ENCODE data around the gene GPC5.

The GPC5 gene

DNA sequence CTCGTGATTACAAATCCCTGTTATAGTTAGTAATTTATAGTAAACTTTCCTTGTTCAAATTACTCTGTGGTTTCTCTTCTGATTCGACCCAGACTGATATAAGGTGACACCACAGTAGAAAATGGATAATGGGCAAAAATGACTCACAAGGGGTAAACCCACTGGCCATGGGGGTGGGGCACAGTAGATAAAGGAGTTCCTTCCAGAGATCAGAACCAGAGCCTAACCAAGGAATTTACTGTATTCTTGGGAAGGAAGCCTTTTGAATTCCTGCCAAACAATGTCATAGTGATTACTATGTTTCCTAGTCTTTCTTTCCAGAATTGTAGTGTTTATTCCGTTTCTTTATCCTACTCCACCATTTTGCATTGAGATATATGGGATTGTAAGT lies 29.0 kb upstream of the GPC5 start:
- TF ChIP-seq, protein P1, sequence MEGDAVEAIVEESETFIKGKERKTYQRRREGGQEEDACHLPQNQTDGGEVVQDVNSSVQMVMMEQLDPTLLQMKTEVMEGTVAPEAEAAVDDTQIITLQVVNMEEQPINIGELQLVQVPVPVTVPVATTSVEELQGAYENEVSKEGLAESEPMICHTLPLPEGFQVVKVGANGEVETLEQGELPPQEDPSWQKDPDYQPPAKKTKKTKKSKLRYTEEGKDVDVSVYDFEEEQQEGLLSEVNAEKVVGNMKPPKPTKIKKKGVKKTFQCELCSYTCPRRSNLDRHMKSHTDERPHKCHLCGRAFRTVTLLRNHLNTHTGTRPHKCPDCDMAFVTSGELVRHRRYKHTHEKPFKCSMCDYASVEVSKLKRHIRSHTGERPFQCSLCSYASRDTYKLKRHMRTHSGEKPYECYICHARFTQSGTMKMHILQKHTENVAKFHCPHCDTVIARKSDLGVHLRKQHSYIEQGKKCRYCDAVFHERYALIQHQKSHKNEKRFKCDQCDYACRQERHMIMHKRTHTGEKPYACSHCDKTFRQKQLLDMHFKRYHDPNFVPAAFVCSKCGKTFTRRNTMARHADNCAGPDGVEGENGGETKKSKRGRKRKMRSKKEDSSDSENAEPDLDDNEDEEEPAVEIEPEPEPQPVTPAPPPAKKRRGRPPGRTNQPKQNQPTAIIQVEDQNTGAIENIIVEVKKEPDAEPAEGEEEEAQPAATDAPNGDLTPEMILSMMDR (IDR thresholded peaks at IDR 0.05; ENCODE audit: low read depth, low read length), result no peak
- H3K4me3 ChIP-seq (replicated peaks in 1 of 2; ENCODE audit: low read depth in 2 of 2, low read length in 2 of 2), result no peak overlapping the region
- DNase-seq (ENCODE audit: low read depth in 2 of 2), result peak; percentile 17 to 75

DNA sequence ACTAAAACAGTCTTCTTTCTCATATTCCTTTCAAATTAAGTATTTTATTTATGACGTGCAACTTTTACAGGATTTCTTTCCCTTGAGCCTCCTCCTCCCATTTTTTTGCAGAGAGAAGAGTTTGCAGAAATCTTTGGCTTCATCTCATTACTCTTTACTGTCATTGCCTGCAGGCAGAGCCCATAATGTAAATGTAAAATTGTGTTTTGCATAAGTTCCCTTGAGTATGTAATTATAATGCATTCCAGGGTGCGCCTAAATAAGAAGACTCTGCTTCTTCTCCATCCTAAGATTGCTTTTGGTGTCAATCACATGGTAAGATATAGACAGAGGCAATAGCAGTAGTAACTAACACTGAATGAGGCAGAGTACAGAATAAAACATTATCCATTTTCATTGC lies 27.9 kb upstream of the GPC5 start:
- TF ChIP-seq, protein P1 (IDR thresholded peaks at IDR 0.05; ENCODE audit: low read depth, low read length), result no peak
- DNase-seq (ENCODE audit: low read depth in 2 of 2), result no peak
- no peak overlapping the region for H3K4me3 ChIP-seq (replicated peaks in 1 of 2; ENCODE audit: low read depth in 2 of 2, low read length in 2 of 2)

DNA sequence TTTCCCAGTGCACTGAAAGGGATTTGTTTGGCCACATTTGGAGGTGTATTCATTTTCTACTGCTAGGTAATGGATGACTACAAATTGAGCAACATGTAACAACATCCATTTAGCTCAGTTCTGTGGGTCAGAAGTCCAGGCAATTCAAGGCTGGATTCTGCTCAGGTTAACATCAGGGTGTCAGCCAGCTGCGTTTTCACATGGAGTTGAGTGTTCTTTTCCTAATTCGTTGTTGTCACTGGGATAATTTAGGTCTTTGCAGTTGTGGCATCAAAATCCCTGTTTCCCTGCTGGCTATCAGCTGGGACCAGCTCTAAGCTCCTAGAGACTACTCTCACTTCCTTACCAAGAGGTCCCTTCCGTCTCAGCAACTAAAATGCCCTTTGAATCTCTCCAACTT lies 25.5 kb upstream of the GPC5 start:
- TF ChIP-seq, protein P1 (IDR thresholded peaks at IDR 0.05; ENCODE audit: low read depth, low read length), result no peak
- DNase-seq (ENCODE audit: low read depth in 2 of 2), result no peak

DNA sequence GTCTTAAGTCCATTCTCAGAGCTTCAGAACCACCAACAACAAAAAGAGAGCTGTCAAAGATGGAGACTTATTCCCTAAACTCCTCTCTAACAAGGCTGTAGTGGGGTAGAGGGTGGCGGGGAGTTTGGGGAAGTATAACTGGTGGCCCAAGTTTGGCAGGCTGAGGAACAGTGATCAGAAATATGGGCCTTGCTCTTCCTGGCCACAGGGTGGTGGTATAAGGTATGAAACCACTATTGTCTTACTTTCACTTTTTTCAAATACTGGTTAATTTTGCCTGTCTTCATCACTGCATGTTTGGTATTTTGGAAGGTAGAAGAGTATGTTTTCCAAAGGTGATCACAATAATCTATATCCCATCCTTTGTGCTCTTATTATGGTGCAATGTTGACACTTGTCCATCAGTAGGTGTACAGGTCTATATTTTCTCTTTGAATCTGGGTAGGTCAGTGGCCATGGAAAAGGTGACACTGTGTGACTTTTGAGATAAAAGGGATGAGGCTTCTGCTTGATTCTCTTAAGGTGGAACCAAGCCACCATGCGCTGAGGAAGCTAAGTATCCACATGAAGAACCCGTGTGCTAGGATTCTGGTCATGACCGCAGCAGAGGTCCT lies 23.2 kb upstream of the GPC5 start:
- DNase-seq (ENCODE audit: low read depth in 2 of 2), result peak; percentile 26 to 37
- TF ChIP-seq, protein P1 (IDR thresholded peaks at IDR 0.05; ENCODE audit: low read depth, low read length), result peak; percentile 59

More for the DNA sequence above, 25.5 kb upstream of the GPC5 start:
- no peak overlapping the region for H3K4me3 ChIP-seq (replicated peaks in 1 of 2; ENCODE audit: low read depth in 2 of 2, low read length in 2 of 2)

DNA sequence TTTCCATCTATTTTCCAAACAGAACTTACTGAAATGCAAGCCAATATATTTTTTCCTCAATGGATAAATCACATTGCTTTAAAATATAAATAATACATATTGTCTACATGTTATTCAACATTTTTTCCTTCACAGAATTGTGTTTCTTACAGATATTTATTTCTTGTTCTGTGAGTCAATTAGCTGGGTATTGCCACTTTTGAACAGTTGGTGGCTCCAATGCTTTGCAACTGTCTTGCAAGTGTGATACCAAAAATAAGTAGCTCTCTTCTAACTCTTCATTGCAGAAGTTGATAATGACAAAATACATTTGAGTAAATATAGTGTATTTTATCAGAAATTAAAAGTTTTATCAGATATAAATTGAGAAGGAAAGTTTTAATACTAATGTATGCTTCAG lies 17.1 kb upstream of the GPC5 start:
- TF ChIP-seq, protein P1 (IDR thresholded peaks at IDR 0.05; ENCODE audit: low read depth, low read length), result peak; percentile 25
- peak; percentile 32 to 51 for DNase-seq (ENCODE audit: low read depth in 2 of 2)
- no peak overlapping the region for H3K4me3 ChIP-seq (replicated peaks in 1 of 2; ENCODE audit: low read depth in 2 of 2, low read length in 2 of 2)

More for the DNA sequence above, 23.2 kb upstream of the GPC5 start:
- H3K4me3 ChIP-seq (replicated peaks in 1 of 2; ENCODE audit: low read depth in 2 of 2, low read length in 2 of 2), result no peak overlapping the region

DNA sequence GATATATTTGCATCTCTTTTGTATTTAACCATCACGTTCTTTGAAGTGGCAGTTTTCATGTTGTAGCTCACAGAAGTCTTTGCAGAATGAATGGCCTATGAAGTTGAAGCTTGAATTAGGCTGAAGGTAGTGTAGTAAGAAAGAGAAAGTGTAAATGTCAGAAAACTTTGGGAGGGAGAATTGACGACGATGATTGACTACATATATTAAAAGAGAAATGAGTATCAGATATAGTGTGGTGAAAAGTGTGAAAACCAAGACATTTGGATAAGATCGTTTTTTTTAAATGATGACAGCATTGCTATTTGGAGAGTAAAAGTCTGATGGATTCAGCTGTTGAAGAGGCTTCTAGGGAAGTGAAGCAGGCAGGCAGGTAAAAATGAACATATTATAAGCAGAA lies 14.6 kb upstream of the GPC5 start:
- TF ChIP-seq, protein P1 (IDR thresholded peaks at IDR 0.05; ENCODE audit: low read depth, low read length), result no peak
- no peak for DNase-seq (ENCODE audit: low read depth in 2 of 2)

DNA sequence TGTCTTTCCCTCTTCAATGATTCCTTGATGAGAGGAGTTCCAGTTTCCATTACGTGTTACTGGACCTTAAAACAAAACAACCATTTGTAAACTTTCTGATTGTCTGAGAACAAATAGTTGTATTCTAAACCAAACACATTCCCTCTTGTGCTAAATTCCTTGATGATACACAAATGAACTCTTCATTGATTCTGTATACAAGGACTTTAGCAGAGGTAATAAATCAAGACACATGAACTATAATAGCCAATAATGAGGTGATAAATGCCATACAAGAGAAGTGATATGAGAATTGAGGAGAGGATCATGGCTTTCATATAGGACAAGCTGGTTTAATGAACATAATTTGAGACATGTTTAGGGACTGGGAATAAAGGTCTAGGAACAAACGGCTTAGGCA lies 13.5 kb upstream of the GPC5 start:
- H3K4me3 ChIP-seq (replicated peaks in 1 of 2; ENCODE audit: low read depth in 2 of 2, low read length in 2 of 2), result no peak overlapping the region
- TF ChIP-seq, protein P1 (IDR thresholded peaks at IDR 0.05; ENCODE audit: low read depth, low read length), result no peak
- DNase-seq (ENCODE audit: low read depth in 2 of 2), result no peak

More for the DNA sequence above, 14.6 kb upstream of the GPC5 start:
- H3K4me3 ChIP-seq (replicated peaks in 1 of 2; ENCODE audit: low read depth in 2 of 2, low read length in 2 of 2), result no peak overlapping the region

All from cardiac fibroblast (primary cell).